GM18517 (cell line): Measurements from ENCODE around the gene SHISA9.

Source experiments
- ATAC-seq: cut with Tn5 transposase; IDR thresholded peaks from one replicate; pipeline ENCODE4 v1.9.1; 2021; ENCODE audit warnings: mild to moderate bottlenecking, moderate library complexity; ENCODE audit not compliant: unreplicated experiment

SHISA9 gene

GRCh38 chr16:13155780-13156179 lies 254.4 kb downstream of the SHISA9 start:
- ATAC-seq: no peak

- ATAC-seq: no peak
Measured at GRCh38 chr16:13157082-13157481, 255.7 kb downstream of the SHISA9 start.

GRCh38 chr16:13158427-13158826 lies 257.0 kb downstream of the SHISA9 start:
- ATAC-seq: no peak

DNA sequence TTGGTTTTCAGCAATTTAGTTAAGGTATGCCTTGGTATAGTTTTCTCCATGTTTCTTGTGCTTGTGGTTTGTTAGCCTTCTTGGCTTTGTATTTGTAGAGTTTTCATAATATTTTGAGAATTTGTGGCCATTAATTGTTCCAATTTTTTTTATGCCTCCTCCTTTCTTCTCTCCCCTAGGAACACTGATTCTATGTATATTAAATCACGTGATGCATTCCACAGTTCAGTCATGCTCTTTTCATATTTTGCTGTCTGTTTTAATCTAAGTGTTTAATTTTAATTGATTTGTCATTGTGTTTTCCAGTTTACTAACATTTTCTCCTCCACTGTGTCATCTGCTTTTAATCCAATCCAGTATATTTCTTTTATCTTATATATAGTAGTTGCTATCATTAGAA lies 263.6 kb downstream of the SHISA9 start:
- ATAC-seq: no peak

- ATAC-seq: no peak
Measured at GRCh38 chr16:13168091-13168572, 266.7 kb downstream of the SHISA9 start.

DNA sequence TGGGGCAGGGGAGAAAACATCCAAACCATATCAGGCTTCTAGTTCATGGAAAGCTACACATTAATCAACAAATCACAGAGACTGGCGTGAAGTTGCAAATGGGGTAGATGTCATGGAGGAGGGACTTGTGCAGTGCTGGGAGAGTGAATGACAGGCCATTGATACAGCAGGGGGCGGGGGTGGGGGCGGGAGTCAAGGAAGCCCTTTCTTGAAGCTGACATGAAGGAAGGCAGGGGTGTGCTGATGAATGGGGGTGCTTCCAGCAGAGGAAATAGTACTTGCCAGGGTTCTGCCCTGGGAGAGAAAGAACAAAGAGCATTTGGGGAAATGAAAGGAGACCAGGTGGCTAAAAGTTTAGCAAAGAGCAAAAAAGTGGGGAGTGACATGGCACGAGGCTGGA lies 269.9 kb downstream of the SHISA9 start:
- no peak for ATAC-seq

GRCh38 chr16:13176711-13177110 lies 275.3 kb downstream of the SHISA9 start:
- no peak for ATAC-seq

- ATAC-seq: no peak
Measured at GRCh38 chr16:13178318-13178717, 276.9 kb downstream of the SHISA9 start.

DNA sequence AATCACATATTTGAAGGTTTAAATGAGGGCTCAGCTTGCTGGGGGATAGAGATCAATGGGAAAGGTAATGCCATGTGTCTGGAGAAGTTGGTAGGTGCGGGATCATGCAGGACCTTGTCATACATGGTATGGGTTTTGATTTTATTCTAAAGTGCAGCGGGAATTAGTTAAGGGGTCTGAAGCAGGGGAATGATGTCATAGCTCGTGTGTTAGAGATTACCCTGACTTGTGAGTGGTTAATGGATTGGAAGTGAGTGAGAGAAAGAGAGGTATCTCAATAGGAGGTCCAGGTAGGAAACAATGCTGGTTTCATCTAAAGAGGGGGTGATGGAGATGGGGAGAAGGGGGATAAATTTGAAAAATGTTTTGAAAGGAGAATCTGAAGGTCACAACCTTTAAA lies 280.0 kb downstream of the SHISA9 start:
- no peak for ATAC-seq

GRCh38 chr16:13186813-13187212 lies 285.4 kb downstream of the SHISA9 start:
- ATAC-seq: no peak

DNA sequence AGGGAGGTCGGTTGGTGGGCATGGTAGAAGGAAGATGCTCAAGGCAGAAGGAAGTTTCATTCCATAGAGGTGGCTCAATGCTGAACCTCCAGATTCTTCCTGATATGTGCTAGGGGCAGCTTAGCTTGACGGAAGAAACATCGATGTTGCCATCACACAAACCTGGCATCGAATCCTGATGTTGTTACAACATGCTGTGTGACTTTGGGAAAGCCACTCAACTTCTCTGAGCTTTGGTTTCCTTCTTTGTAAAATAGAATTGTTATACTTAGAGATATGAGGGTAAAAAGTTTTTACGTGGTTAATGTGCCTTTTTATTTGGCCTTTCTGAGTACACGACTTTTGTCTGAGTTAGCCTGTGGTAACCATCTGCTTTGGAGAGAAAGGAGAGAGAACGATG lies 287.9 kb downstream of the SHISA9 start:
- ATAC-seq: no peak

DNA sequence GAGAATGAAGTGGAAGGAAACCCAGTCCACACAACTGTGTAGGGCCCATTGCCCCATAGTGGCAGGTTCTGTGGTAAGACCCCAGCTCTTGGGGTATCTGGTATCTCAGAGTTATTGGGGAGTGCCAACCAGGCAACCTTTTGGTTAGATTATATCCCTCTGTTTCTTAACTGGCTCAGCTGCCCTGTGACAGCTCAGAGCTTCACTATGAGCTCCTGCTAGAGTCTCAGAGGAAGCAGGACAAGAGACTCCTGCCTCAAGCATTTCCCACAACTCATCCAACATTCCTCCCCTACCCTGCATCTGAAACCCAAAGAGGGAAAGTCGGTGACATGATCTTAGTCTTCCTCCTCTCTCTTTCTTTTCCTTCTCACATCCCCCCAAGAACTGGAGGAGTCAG lies 292.3 kb downstream of the SHISA9 start:
- ATAC-seq: no peak

GRCh38 chr16:13194766-13195165 lies 293.4 kb downstream of the SHISA9 start:
- no peak for ATAC-seq

- ATAC-seq: no peak
Measured at GRCh38 chr16:13203725-13204124, 302.3 kb downstream of the SHISA9 start.

GRCh38 chr16:13205352-13205751 lies 304.0 kb downstream of the SHISA9 start:
- no peak for ATAC-seq

GRCh38 chr16:13206606-13207005 lies 305.2 kb downstream of the SHISA9 start:
- no peak for ATAC-seq

DNA sequence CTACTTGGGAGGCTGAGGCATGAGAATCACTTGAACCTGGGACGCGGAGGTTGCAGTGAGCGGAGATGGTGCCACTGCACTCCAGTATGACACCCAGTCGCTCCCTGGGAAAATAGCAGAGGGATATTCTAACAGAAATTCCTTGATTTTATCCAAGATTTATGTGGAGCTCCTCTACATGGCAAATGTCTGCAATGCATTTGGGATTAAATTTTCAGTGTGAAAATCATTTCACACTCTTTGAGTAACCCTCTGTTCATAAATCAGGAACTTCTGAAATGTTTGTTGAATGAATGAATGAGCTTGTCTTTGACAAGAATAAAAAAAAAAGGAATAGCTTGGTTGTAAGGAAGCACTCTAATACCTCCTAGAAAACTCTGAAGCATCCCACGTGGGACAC lies 305.8 kb downstream of the SHISA9 start:
- no peak for ATAC-seq

DNA sequence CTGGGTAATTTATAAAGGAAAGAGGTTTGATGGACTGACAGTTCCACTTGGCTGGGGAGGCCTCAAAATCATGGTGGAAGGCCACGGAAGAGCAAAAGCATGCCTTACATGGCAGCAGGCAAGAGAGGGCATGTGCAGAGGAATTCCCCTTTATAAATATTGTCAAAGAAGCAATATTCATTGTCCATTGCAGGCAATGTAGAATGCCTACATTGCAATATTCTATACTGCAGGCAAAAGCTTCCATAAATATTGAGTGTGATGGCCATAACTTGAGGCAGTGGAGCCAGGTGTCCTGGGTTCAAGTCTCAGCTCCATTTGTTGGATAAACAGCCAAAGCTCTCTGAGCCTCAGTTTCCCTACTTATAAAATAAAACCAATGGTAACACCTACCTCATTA lies 322.3 kb downstream of the SHISA9 start:
- no peak for ATAC-seq

- no peak for ATAC-seq
Measured at GRCh38 chr16:13229039-13229438, 327.6 kb downstream of the SHISA9 start.

GRCh38 chr16:13231365-13231764 lies 330.0 kb downstream of the SHISA9 start:
- no peak for ATAC-seq

GRCh38 chr16:13234999-13235398 lies 333.6 kb downstream of the SHISA9 start:
- ATAC-seq: no peak

- ATAC-seq: no peak
Measured at GRCh38 chr16:13236308-13236707, 334.9 kb downstream of the SHISA9 start.

GRCh38 chr16:13238182-13238581 lies 336.8 kb downstream of the SHISA9 start:
- ATAC-seq: no peak

DNA sequence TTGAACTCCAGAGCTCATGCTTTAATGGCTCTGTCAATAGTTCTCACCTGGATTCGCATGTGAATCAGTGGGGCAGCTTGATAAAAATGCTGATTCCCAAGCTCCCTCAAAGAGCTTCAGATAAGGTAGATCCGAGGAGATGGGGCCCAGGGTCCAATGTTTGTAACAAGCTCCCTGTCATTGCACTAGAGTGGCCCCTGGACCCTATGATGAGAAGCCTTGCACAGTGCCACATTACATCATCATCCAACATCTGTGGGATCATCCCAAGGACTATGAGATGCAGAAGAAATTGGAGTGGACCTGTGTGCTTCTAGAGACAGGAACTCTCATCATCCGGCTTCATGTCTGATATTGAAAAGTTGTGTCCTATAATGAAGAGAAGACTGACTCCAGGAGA lies 340.8 kb downstream of the SHISA9 start:
- no peak for ATAC-seq
